GM12878 (cell line): ENCODE data around the gene RECQL5. TPM values are rescaled to one million over a fixed set of nuclear protein-coding genes. Genes with fewer than 3 reads are reported as not detected.

ENCODE experiments used
- ATAC-seq: fragments of 200-7000 bp; cut with Tn5 transposase; 3 replicates; pipeline ENCODE4 v1.9.1; 2020; ENCODE audit warnings: mild to moderate bottlenecking, moderate library complexity
- BruUV-seq: library from RNA; stranded (reverse); fragments of 400-500 nt; replicated peaks from 2 replicates; lab custom pipeline; 2021; lab: Mats Ljungman, UMichigan
- CTCF ChIA-PET: fragments of 300-600 bp; sonication (Branson Sonifier 250); formaldehyde crosslinking; extraction: SDS; loops from one replicate; lab custom pipeline; 2021; ENCODE audit warnings: inconsistent platforms; lab: Yijun Ruan, JAX
- POLR2A ChIA-PET: fragments of 350-600 bp; formaldehyde crosslinking; extraction: SDS; loops from one replicate; lab custom pipeline; 2021; ENCODE audit warnings: inconsistent platforms; lab: Charles Lee
- RAD21 ChIA-PET: fragments of 300-600 bp; sonication (Branson Sonifier 250); formaldehyde crosslinking; loops from one replicate; lab custom pipeline; 2023; ENCODE audit warnings: antibody characterized with exemption; ENCODE audit not compliant: unreplicated experiment; lab: Charles Lee
- SMC1A ChIA-PET: fragments of 300-600 bp; sonication (Branson Sonifier 250); formaldehyde crosslinking; loops from one replicate; lab custom pipeline; 2023; ENCODE audit not compliant: unreplicated experiment, uncharacterized antibody; lab: Charles Lee
- DNase-seq: peaks from one replicate; pipeline ENCODE4 v3.0.0-alpha.2; 2011; ENCODE audit warnings: low read depth, low spot score
- FAIRE-seq: peaks from 3 replicates; lab custom pipeline; 2011; peaks lifted over from hg19 to GRCh38; lab: Jason Lieb, UNC
- H2AFZ ChIP-seq: 2 replicates; pipeline ENCODE4 v1.6.0; 2011; ENCODE audit warnings: low read depth, low read length, control low read depth; ENCODE audit not compliant: control insufficient read depth
- H3K27ac ChIP-seq: 2 replicates; pipeline ENCODE4 v1.5.1; 2011; ENCODE audit warnings: control low read depth; ENCODE audit not compliant: control insufficient read depth, insufficient read depth
- H3K27me3 ChIP-seq, 2 experiments: replicated peaks in 1 of 2; 2 replicates each; pipeline versions ENCODE4 v1.6.0 to v1.6.1; 2011; ENCODE audit warnings: low read length in 1 of 2; ENCODE audit not compliant: control insufficient read depth in 2 of 2, insufficient read depth in 2 of 2
- H3K36me3 ChIP-seq, 2 experiments: 2 replicates each; pipeline ENCODE4 v1.5.1; 2011; ENCODE audit warnings: low read length in 1 of 2; ENCODE audit not compliant: control insufficient read depth in 2 of 2, insufficient read depth in 2 of 2
- H3K4me1 ChIP-seq: 2 replicates; pipeline ENCODE4 v1.6.1; 2011; ENCODE audit warnings: mild to moderate bottlenecking, low read length, moderate library complexity, mixed read lengths; ENCODE audit not compliant: control insufficient read depth, insufficient read depth
- H3K4me2 ChIP-seq: 2 replicates; pipeline ENCODE4 v1.6.0; 2011; ENCODE audit warnings: control low read depth; ENCODE audit not compliant: control insufficient read depth, insufficient read depth
- H3K4me3 ChIP-seq: fragments of 200-600 bp; sonication (generic); 2 replicates; pipeline ENCODE4 v1.5.1; 2016
- H3K79me2 ChIP-seq: 2 replicates; pipeline ENCODE4 v1.6.0; 2011; ENCODE audit warnings: low read length; ENCODE audit not compliant: control insufficient read depth, insufficient read depth
- H3K9ac ChIP-seq: 2 replicates; pipeline ENCODE4 v1.8.0; 2011; ENCODE audit warnings: low read length, control low read depth, mixed read lengths; ENCODE audit not compliant: control insufficient read depth, insufficient read depth
- H3K9me3 ChIP-seq: replicated peaks from 3 replicates; pipeline ENCODE4 v1.5.1; 2011; ENCODE audit warnings: mild to moderate bottlenecking, low read length; ENCODE audit not compliant: control insufficient read depth, insufficient read depth
- H4K20me1 ChIP-seq: 2 replicates; pipeline ENCODE4 v1.6.0; 2011; ENCODE audit not compliant: control insufficient read depth, insufficient read depth
- ATF7 ChIP-seq: fragments of 450-650 bp; IDR thresholded peaks from 2 replicates; pipeline ENCODE4 v1.6.1; 2016; ENCODE audit warnings: low read depth, mild to moderate bottlenecking
- HDAC6 ChIP-seq: fragments of 200-600 bp; sonication (generic); IDR thresholded peaks from one replicate; pipeline ENCODE4 v1.8.0; 2017; ENCODE audit warnings: antibody characterized with exemption; ENCODE audit not compliant: unreplicated experiment
- NBN ChIP-seq: fragments of 450-650 bp; IDR thresholded peaks from 2 replicates; pipeline ENCODE4 v1.6.1; 2016
- NFYA ChIP-seq: IDR thresholded peaks from 2 replicates; pipeline ENCODE4 v1.6.1; 2011; ENCODE audit warnings: low read depth, mild to moderate bottlenecking, low read length, improper control_type of control experiment, borderline replicate concordance
- SUPT20H ChIP-seq: IDR thresholded peaks from 2 replicates; pipeline ENCODE4 v1.6.1; 2011; ENCODE audit warnings: low read depth, mild to moderate bottlenecking, low read length, moderate library complexity, borderline replicate concordance; ENCODE audit not compliant: control insufficient read depth
- ZNF24 ChIP-seq: fragments of 450-650 bp; IDR thresholded peaks from 2 replicates; pipeline ENCODE4 v1.6.1; 2017; ENCODE audit warnings: antibody characterized with exemption, mild to moderate bottlenecking
- WGBS: methylation state at CpG from one replicate; pipeline ENCODE4 v1.1.6; 2016; ENCODE audit warnings: low lambda C conversion rate; ENCODE audit not compliant: insufficient replicate concordance, insufficient coverage; ENCODE audit errors: missing lambda C conversion rate; 5-methylcytosine and 5-hydroxymethylcytosine counted together
- in situ Hi-C: fragments of 300-500 bp; cut with MboI; formaldehyde crosslinking; loops from 9 replicates; pipeline ENCODE4 v1.14.3; 2018; ENCODE audit warnings: mixed read lengths
- intact Hi-C: fragments of 100-400 bp; cut with micrococcal nuclease; formaldehyde crosslinking; loops from one replicate; pipeline ENCODE4 v1.14.2; 2022; ENCODE audit not compliant: unreplicated experiment
- polyA plus RNA-seq, 11 experiments: library from polyadenylated mRNA; depleted of rRNA in 4 of 11; unstranded in 6 of 11; stranded (reverse) in 5 of 11; fragments of >200 nt; fragmentation: Nextera tagmentation in 4 of 11; fragmentation: Illumina TruSeq in 1 of 11; extraction: Ambion mirVana in 4 of 11; extraction: Trizol in 1 of 11; gene quantifications; 1 replicate in 1 of 11; 2 replicates in 10 of 11; pipeline versions ENCODE4 v1.2.1 to v1.2.3, GENCODE V29; 2011 to 2016; ENCODE audit warnings: inconsistent platforms in 2 of 11, missing spikeins in 2 of 11, low read depth in 1 of 11
- total RNA-seq, 4 experiments: library from RNA; depleted of rRNA in 3 of 4; stranded (reverse); fragments of >200 nt in 3 of 4; fragmentation: Illumina TruSeq in 1 of 4; extraction: Trizol in 1 of 4; gene quantifications; 2 replicates each; pipeline versions ENCODE4 v1.2.1 to v1.2.3, GENCODE V29; 2013 to 2021

Gene RECQL5
- total and polyA plus RNA-seq, 10 of the 15 experiments (the other 5 are each of a cell fraction or from before 2014, with no cell fraction given), result 3.6 to 30.6 (median 20.1) TPM

- TF ChIP-seq HDAC6 (no peak), NFYA (no peak)
- TF ChIP-seq, all 136 proteins: peak for 0
These were observed 29.4 kb downstream of the RECQL5 start (continued) for GRCh38 chr17:75637551-75637950.

- no peak overlapping the region for H3K9ac ChIP-seq
- SMC1A ChIA-PET, result interaction anchor here (0.7 to 1.0 kb wide), 2 partner anchors 111 to 127 kb away, joined by 3 to 4 read pairs; no protein-coding TSS in a partner anchor
- no peak for TF ChIP-seq SUPT20H
- no peak for TF ChIP-seq ZNF24
- TF ChIP-seq NBN, result no peak
- TF ChIP-seq ATF7, result no peak
- TF ChIP-seq, all 136 proteins: peak for 0
- no peak for FAIRE-seq
- no peaks in the 10 kb centered on the region for H3K27me3 ChIP-seq
- H2AFZ ChIP-seq, result no peak overlapping the region
- no peak for ATAC-seq
- no peak overlapping the region for H3K27ac ChIP-seq
- no peak overlapping the region for H3K4me2 ChIP-seq
- DNase-seq, result no peak
- no TSS peak for BruUV-seq
- H3K9me3 ChIP-seq, result no peaks in the 10 kb centered on the region
- POLR2A ChIA-PET, result interaction anchor here (0.8 kb wide), 1 partner anchor 9 kb away, joined by 3 read pairs; a partner anchor contains a TSS
- H3K36me3 ChIP-seq, result peaks cover 0 to 3% of the 10 kb centered on the region in 2 experiments; a peak in 2 of 4 replicates
- H3K79me2 ChIP-seq, result no peaks in the 10 kb centered on the region
- H3K4me1 ChIP-seq, result peaks cover 8% of the 10 kb centered on the region
- in situ Hi-C loops, result loop anchor here (10.0 kb wide), 1 partner anchor 108 kb away; no protein-coding TSS in a partner anchor
- RAD21 ChIA-PET, result interaction anchor here (0.8 kb wide), 1 partner anchor 113 kb away, joined by 4 read pairs; no protein-coding TSS in a partner anchor
- H4K20me1 ChIP-seq, result no peaks in the 10 kb centered on the region; the same call in 1 of the 2 replicates
- no peak overlapping the region for H3K4me3 ChIP-seq
- 84% methylated on average over 12 of the region's 13 CpGs for WGBS
- intact Hi-C loops, result no loop called here
- CTCF ChIA-PET, result interaction anchor here (1.4 to 13.0 kb wide), 5 partner anchors 11 to 116 kb away, joined by 3 to 349 read pairs (median 8); a partner anchor contains a TSS
These were observed 29.8 kb downstream of the RECQL5 start for GRCh38 chr17:75637143-75637538.
